PC-9 (cell line): ENCODE measurements around the gene HSP90AB1. TPM values are rescaled to one million over a fixed set of nuclear protein-coding genes. Genes with fewer than 3 reads are reported as not detected.

ENCODE experiments used
- BruUV-seq: library from RNA; stranded (reverse); fragments of 400-500 nt; replicated peaks from 2 replicates; lab custom pipeline; 2021; lab: Mats Ljungman, UMichigan
- CTCF ChIA-PET: fragments of 300-600 bp; sonication (Branson Sonifier 250); formaldehyde crosslinking; loops from one replicate; lab custom pipeline; 2022; ENCODE audit warnings: antibody characterized with exemption; lab: Charles Lee
- POLR2A ChIA-PET: fragments of 300-600 bp; sonication (Branson Sonifier 250); formaldehyde crosslinking; loops from one replicate; lab custom pipeline; 2022; ENCODE audit warnings: antibody characterized with exemption; ENCODE audit not compliant: unreplicated experiment; lab: Charles Lee
- DNase-seq, 2 experiments: peaks; one replicate each; pipeline versions ENCODE4 v3.0.0 to v3.0.0-alpha.2; 2015 to 2022; ENCODE audit warnings: mixed read lengths in 1 of 2
- H2AFZ ChIP-seq: fragments of 200-600 bp; sonication (generic); 2 replicates; pipeline ENCODE4 v1.8.1; 2017; ENCODE audit warnings: antibody characterized with exemption
- H3F3A ChIP-seq: fragments of 200-600 bp; sonication (generic); 2 replicates; pipeline ENCODE4 v1.8.1; 2017; ENCODE audit warnings: antibody characterized with exemption, mild to moderate bottlenecking, low read depth; ENCODE audit not compliant: insufficient read depth
- H3K27ac ChIP-seq: fragments of 200-600 bp; sonication (generic); 2 replicates; pipeline ENCODE4 v1.6.1; 2016; ENCODE audit warnings: mixed run types
- H3K27me3 ChIP-seq: fragments of 200-600 bp; sonication (generic); 2 replicates; pipeline ENCODE4 v1.6.1; 2016; ENCODE audit warnings: low read depth, mixed run types; ENCODE audit not compliant: insufficient read depth
- H3K36me3 ChIP-seq: fragments of 200-600 bp; sonication (generic); 2 replicates; pipeline ENCODE4 v1.6.1; 2016; ENCODE audit warnings: low read depth, mixed run types
- H3K4me1 ChIP-seq: fragments of 200-600 bp; sonication (generic); replicated peaks from 2 replicates; pipeline ENCODE4 v1.6.1; 2016; ENCODE audit warnings: mixed run types; ENCODE audit not compliant: insufficient read depth
- H3K4me2 ChIP-seq: fragments of 200-600 bp; sonication (generic); 2 replicates; pipeline ENCODE4 v1.6.1; 2017; ENCODE audit warnings: mixed run types
- H3K4me3 ChIP-seq: fragments of 200-600 bp; sonication (generic); 2 replicates; pipeline ENCODE4 v1.6.1; 2016; ENCODE audit warnings: mixed run types
- H3K79me2 ChIP-seq: fragments of 200-600 bp; sonication (generic); 2 replicates; pipeline ENCODE4 v1.6.1; 2017; ENCODE audit warnings: low read depth, mixed run types
- H3K9me2 ChIP-seq: fragments of 200-600 bp; sonication (generic); 2 replicates; pipeline ENCODE4 v1.8.1; 2017; ENCODE audit warnings: mild to moderate bottlenecking; ENCODE audit not compliant: insufficient read depth
- H3K9me3 ChIP-seq: fragments of 200-600 bp; sonication (generic); 2 replicates; pipeline ENCODE4 v1.8.1; 2016; ENCODE audit warnings: low read depth; ENCODE audit not compliant: insufficient read depth
- H4K20me1 ChIP-seq: fragments of 200-600 bp; sonication (generic); 2 replicates; pipeline ENCODE4 v1.8.1; 2017; ENCODE audit not compliant: insufficient read depth
- EZH2 ChIP-seq: fragments of 200-600 bp; sonication (generic); IDR thresholded peaks from 2 replicates; pipeline ENCODE4 v1.8.0; 2017; ENCODE audit warnings: antibody characterized with exemption, low read depth
- intact Hi-C: fragments of 100-400 bp; cut with micrococcal nuclease; formaldehyde crosslinking; loops from one replicate; pipeline ENCODE4 v1.10.0; 2022; ENCODE audit not compliant: unreplicated experiment
- total RNA-seq: library from RNA; stranded (reverse); gene quantifications from 2 replicates; pipeline ENCODE4 v1.2.3, GENCODE V29; 2021
- TF ChIP-seq, protein P1 (sequence below): fragments of 200-600 bp; sonication (generic); conservative IDR thresholded peaks from 2 replicates; pipeline ENCODE4 v1.6.1; 2017; ENCODE audit warnings: mixed run types, antibody characterized with exemption, mild to moderate bottlenecking, moderate library complexity

The HSP90AB1 gene
- total RNA-seq, 1 experiment from 2014 or later, result 1,136 TPM

DNA sequence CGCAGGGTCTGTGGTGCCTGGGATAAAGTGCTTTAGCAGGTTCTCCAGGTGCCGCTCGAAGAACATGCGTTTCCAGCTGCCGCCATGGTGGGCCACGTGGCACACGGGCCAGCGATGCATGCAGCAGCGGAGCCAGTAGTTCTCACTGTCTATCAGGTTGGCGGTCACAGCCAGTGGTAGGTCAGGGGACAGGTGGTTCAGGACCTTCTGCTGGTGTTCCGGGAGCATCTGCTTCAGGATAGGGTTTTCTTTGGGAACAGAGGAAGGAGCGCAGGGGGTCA, 39.3 kb downstream of the HSP90AB1 start:
- CTCF ChIA-PET, result no interaction called here
- POLR2A ChIA-PET, result no interaction called here
- H3K4me2 ChIP-seq, result no peak overlapping the region
- TF ChIP-seq, protein P1, sequence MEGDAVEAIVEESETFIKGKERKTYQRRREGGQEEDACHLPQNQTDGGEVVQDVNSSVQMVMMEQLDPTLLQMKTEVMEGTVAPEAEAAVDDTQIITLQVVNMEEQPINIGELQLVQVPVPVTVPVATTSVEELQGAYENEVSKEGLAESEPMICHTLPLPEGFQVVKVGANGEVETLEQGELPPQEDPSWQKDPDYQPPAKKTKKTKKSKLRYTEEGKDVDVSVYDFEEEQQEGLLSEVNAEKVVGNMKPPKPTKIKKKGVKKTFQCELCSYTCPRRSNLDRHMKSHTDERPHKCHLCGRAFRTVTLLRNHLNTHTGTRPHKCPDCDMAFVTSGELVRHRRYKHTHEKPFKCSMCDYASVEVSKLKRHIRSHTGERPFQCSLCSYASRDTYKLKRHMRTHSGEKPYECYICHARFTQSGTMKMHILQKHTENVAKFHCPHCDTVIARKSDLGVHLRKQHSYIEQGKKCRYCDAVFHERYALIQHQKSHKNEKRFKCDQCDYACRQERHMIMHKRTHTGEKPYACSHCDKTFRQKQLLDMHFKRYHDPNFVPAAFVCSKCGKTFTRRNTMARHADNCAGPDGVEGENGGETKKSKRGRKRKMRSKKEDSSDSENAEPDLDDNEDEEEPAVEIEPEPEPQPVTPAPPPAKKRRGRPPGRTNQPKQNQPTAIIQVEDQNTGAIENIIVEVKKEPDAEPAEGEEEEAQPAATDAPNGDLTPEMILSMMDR, result no peak
- TF ChIP-seq EZH2, result no peak
- H3F3A ChIP-seq, result no peaks in the 10 kb centered on the region
- H3K27me3 ChIP-seq, result peaks cover 95% of the 10 kb centered on the region
- BruUV-seq, result no TSS peak
- H3K36me3 ChIP-seq, result no peaks in the 10 kb centered on the region
- H3K9me3 ChIP-seq, result no peaks in the 10 kb centered on the region
- no peaks in the 10 kb centered on the region for H4K20me1 ChIP-seq
- intact Hi-C loops, result no loop called here
- no peaks in the 10 kb centered on the region for H3K79me2 ChIP-seq
- no peak for DNase-seq
- no peaks in the 10 kb centered on the region for H3K9me2 ChIP-seq
- no peak overlapping the region for H3K27ac ChIP-seq
- no peak overlapping the region for H2AFZ ChIP-seq
- no peak overlapping the region for H3K4me3 ChIP-seq
- H3K4me1 ChIP-seq, result no peaks in the 10 kb centered on the region

DNA sequence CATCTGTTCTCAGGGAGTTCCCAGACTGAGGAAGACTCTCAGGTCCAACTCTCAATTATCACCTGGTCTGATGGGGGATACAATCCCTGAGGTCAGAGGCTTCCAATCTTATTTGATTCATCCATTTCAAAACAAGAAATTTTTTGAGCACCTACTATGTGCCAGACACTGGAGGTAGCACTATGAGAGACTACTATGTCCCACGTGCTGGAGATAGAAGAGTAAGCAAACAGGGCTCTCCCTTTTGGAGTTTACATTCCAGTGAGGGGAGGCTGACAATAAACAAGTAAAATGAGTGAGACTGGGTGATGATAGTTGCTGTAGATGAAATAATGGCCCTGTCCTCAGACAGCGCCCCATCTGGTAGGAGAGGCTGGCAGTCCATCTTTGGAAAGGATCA, 39.8 kb downstream of the HSP90AB1 start:
- Histone ChIP-seq H3K4me3 (no peak overlapping the region), H3K27ac (no peak overlapping the region), H4K20me1 (no peaks in the 10 kb centered on the region), H3K79me2 (no peaks in the 10 kb centered on the region), H2AFZ (no peak overlapping the region), H3K27me3 (peaks cover 95% of the 10 kb centered on the region), H3K4me1 (no peaks in the 10 kb centered on the region), H3K9me2 (no peaks in the 10 kb centered on the region), H3K4me2 (no peak overlapping the region), H3K9me3 (no peaks in the 10 kb centered on the region), H3F3A (no peaks in the 10 kb centered on the region), H3K36me3 (no peaks in the 10 kb centered on the region)
- ChIA-PET CTCF (no interaction called here), POLR2A (no interaction called here)
- intact Hi-C loops, result no loop called here
- no TSS peak for BruUV-seq
- DNase-seq, result no peak
- TF ChIP-seq, protein P1, result no peak
- no peak for TF ChIP-seq EZH2

DNA sequence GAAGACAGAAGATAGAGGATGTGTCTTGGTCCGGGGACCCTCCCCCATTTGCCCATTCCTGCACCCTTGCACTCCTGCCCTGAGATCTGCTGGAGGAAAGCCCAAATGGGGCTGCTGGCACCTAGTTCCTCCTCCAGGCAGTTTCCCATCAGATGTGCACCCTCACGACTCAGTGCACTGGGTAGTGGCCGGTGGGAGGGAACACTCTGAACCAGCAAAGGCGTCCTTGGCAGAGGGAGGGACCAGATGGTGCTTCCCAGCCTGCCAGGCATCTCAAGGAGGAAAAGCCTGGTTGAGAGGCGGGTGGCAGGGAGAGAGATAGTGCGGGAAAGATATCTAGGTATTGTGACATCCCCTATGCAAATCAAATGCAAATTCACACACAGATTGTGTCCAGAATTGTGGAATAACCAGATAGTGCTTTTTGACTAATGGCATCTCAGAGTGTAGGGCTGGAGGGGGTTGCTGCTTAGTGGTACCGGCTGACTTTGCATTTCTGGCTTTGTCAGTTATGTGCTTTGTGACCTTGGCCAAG, 42.9 kb downstream of the HSP90AB1 start:
- BruUV-seq, result no TSS peak
- Histone ChIP-seq H3K9me2 (no peaks in the 10 kb centered on the region), H3K79me2 (no peaks in the 10 kb centered on the region), H3K4me2 (no peak overlapping the region), H4K20me1 (no peaks in the 10 kb centered on the region), H3K27ac (no peak overlapping the region), H3K4me1 (no peaks in the 10 kb centered on the region), H2AFZ (no peak overlapping the region), H3K9me3 (no peaks in the 10 kb centered on the region), H3F3A (no peaks in the 10 kb centered on the region), H3K4me3 (no peak overlapping the region), H3K27me3 (peaks cover 84% of the 10 kb centered on the region), H3K36me3 (no peaks in the 10 kb centered on the region)
- ChIA-PET POLR2A (no interaction called here), CTCF (no interaction called here)
- no peak for DNase-seq
- no peak for TF ChIP-seq EZH2
- TF ChIP-seq, protein P1, result no peak
- intact Hi-C loops, result no loop called here
